Measurements from ENCODE around the gene STK4.
A peak's percentile ranks its signal among the peaks of the same experiment; 100 is the strongest.

Gene STK4

GRCh38 chr20:45044601-45045000, 78.3 kb downstream of the STK4 start:
- in situ Hi-C loops (cut with HindIII; ENCODE audit: low sequenced_read_pairs): no loop called here
- no peak for DNase-seq (ENCODE audit: low read depth, low spot score)
- TF ChIP-seq, protein P1, sequence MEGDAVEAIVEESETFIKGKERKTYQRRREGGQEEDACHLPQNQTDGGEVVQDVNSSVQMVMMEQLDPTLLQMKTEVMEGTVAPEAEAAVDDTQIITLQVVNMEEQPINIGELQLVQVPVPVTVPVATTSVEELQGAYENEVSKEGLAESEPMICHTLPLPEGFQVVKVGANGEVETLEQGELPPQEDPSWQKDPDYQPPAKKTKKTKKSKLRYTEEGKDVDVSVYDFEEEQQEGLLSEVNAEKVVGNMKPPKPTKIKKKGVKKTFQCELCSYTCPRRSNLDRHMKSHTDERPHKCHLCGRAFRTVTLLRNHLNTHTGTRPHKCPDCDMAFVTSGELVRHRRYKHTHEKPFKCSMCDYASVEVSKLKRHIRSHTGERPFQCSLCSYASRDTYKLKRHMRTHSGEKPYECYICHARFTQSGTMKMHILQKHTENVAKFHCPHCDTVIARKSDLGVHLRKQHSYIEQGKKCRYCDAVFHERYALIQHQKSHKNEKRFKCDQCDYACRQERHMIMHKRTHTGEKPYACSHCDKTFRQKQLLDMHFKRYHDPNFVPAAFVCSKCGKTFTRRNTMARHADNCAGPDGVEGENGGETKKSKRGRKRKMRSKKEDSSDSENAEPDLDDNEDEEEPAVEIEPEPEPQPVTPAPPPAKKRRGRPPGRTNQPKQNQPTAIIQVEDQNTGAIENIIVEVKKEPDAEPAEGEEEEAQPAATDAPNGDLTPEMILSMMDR (IDR thresholded peaks at IDR 0.05; ENCODE audit: low read depth, low read length): no peak
- H3K4me3 ChIP-seq (ENCODE audit: low read depth, low read length): no peak overlapping the region

GRCh38 chr20:45047581-45048119, 81.3 kb downstream of the STK4 start:
- no peak overlapping the region for H3K4me3 ChIP-seq (ENCODE audit: low read depth, low read length)
- in situ Hi-C loops (cut with HindIII; ENCODE audit: low sequenced_read_pairs): no loop called here
- no peak for DNase-seq (ENCODE audit: low read depth, low spot score)
- TF ChIP-seq, protein P1 (IDR thresholded peaks at IDR 0.05; ENCODE audit: low read depth, low read length): no peak

DNA sequence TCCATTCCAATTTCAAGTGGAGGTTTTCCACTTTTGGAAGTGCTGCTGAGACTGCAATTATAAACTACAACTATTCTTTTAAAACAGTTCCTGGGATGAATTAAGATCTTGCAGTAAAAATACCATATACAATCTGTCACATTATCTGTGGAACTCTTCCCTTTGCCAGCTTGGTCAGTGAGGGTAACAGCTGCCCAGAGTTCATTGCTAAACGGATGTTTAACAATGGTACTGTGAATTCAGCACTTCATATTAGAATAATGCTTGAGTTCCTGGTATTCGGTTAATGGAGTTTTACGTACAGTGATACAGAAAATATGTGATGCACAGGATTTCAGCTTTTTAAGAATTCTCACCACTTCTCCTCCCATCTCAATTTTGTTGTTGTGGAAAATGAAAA, 83.1 kb downstream of the STK4 start:
- DNase-seq (ENCODE audit: low read depth, low spot score): no peak
- in situ Hi-C loops (cut with HindIII; ENCODE audit: low sequenced_read_pairs): no loop called here
- TF ChIP-seq, protein P1 (IDR thresholded peaks at IDR 0.05; ENCODE audit: low read depth, low read length): no peak
- no peak overlapping the region for H3K4me3 ChIP-seq (ENCODE audit: low read depth, low read length)

DNA sequence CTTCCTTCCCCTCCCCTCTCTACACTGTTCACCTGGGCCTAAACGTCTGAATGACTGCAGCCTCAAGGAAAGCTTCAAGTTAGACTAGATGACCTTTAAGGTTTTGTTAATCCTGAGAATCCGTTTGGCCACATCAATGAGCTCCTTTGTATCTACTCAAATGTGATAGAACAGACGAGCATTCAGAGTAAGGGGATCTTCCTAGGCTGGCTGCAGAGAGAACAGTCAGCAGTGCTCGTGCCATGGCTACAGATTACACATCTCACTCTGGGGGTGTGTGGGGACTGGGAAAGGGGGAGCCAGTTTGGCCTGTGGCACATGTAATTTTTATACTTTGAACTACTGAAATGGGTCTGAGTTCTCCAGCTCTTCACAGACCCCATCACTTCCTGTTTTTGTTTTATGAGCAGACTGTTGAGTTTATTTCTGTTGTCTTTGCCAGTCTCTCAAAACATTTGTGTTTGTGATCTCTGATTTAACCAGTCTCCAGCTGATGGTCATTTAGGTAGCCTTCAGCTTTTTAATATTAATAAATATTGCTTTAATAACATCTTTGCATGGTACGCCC, 83.7 kb downstream of the STK4 start:
- TF ChIP-seq, protein P1 (IDR thresholded peaks at IDR 0.05; ENCODE audit: low read depth, low read length): no peak
- in situ Hi-C loops (cut with HindIII; ENCODE audit: low sequenced_read_pairs): no loop called here
- DNase-seq (ENCODE audit: low read depth, low spot score): no peak
- no peak overlapping the region for H3K4me3 ChIP-seq (ENCODE audit: low read depth, low read length)

DNA sequence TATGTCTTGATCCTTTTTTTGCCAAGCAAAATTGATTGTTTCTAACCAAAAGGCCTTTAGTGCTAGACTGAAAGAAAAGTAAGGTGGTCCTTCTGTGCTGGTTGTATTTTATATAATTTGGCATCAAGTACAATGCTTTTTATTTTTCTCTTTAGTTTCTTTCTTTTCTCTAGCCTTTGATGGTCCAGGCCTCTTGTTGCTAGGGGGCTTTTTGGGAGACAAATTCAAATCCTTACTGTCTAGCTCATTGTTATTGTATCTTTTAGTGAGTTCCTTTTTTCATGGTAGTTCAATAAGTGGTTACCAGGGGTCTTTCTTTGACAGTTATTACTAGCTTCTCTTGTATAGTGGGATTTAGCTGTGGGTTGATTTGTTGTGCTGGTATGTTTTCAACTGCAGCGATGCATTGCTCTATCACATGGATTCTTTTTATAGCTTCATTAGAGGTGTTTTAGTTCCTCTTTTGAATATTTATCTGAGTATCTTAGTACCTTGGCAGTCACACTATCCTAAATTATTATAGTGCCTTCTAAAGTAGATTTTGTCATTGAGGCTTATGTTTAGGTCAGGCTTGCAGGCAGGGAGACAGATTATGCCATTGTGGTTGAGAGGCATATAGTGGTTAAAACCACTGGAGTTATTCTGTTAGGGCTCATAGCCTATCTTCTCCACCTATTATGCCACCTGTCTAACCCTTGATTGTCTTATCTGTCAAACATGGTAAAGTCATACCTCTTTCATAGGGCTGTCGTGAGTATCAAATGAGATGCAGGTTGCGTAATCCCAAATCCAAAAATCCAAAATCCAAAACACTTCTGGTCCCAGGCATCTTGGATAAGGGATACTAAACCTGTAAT, 85.1 kb downstream of the STK4 start:
- TF ChIP-seq, protein P1 (IDR thresholded peaks at IDR 0.05; ENCODE audit: low read depth, low read length): no peak
- DNase-seq (ENCODE audit: low read depth, low spot score): no peak
- no peak overlapping the region for H3K4me3 ChIP-seq (ENCODE audit: low read depth, low read length)
- in situ Hi-C loops (cut with HindIII; ENCODE audit: low sequenced_read_pairs): no loop called here

- TF ChIP-seq, protein P1 (IDR thresholded peaks at IDR 0.05; ENCODE audit: low read depth, low read length): no peak
- in situ Hi-C loops (cut with HindIII; ENCODE audit: low sequenced_read_pairs): no loop called here
- H3K4me3 ChIP-seq (ENCODE audit: low read depth, low read length): no peak overlapping the region
- peak; percentile 91 for DNase-seq (ENCODE audit: low read depth, low spot score)
These were observed 86.6 kb downstream of the STK4 start for GRCh38 chr20:45052698-45053429.
